ENCODE measurements around the gene GUSB.

GUSB gene

GRCh38 chr7:65979583-65980477 lies 2.2 kb downstream of the GUSB start:
- no peak for DNase-seq (ENCODE audit: low read depth, low spot score)
- ChIA-PET POLR2A (no interaction called here), CTCF (no interaction called here)
- H3K4me3 ChIP-seq (ENCODE audit: low read depth, low read length): no peak overlapping the region
- TF ChIP-seq CTCF (IDR thresholded peaks at IDR 0.05; ENCODE audit: insufficient read depth, low read length, missing control alignments): no peak

GRCh38 chr7:65978891-65979582 lies 3.0 kb downstream of the GUSB start:
- no peak overlapping the region for H3K4me3 ChIP-seq (ENCODE audit: low read depth, low read length)
- no peak for TF ChIP-seq CTCF (IDR thresholded peaks at IDR 0.05; ENCODE audit: insufficient read depth, low read length, missing control alignments)
- CTCF ChIA-PET: no interaction called here
- no peak for DNase-seq (ENCODE audit: low read depth, low spot score)
- POLR2A ChIA-PET: no interaction called here

GRCh38 chr7:65976659-65977196 lies 5.3 kb downstream of the GUSB start:
- POLR2A ChIA-PET: no interaction called here
- CTCF ChIA-PET: no interaction called here
- no peak for DNase-seq (ENCODE audit: low read depth, low spot score)
- no peak for TF ChIP-seq CTCF (IDR thresholded peaks at IDR 0.05; ENCODE audit: insufficient read depth, low read length, missing control alignments)
- H3K4me3 ChIP-seq (ENCODE audit: low read depth, low read length): no peak overlapping the region

GRCh38 chr7:65975814-65976445 lies 6.1 kb downstream of the GUSB start:
- CTCF ChIA-PET: no interaction called here

GRCh38 chr7:65974876-65975275 lies 7.1 kb downstream of the GUSB start:
- no peak for TF ChIP-seq CTCF (IDR thresholded peaks at IDR 0.05; ENCODE audit: insufficient read depth, low read length, missing control alignments)

More at GRCh38 chr7:65975814-65976445, 6.1 kb downstream of the GUSB start:
- TF ChIP-seq CTCF (IDR thresholded peaks at IDR 0.05; ENCODE audit: insufficient read depth, low read length, missing control alignments): no peak
- no peak for DNase-seq (ENCODE audit: low read depth, low spot score)
- no peak overlapping the region for H3K4me3 ChIP-seq (ENCODE audit: low read depth, low read length)
- POLR2A ChIA-PET: no interaction called here

More at GRCh38 chr7:65974876-65975275, 7.1 kb downstream of the GUSB start:
- ChIA-PET CTCF (no interaction called here), POLR2A (no interaction called here)
- no peak overlapping the region for H3K4me3 ChIP-seq (ENCODE audit: low read depth, low read length)
- no peak for DNase-seq (ENCODE audit: low read depth, low spot score)

Measured in AG04449 (cell line).